Stimulated activated CD4-positive, alpha-beta T cell treated with anti-CD3 and anti-CD28 coated beads, Interleukin-1b, Interleukin-23, amount 100 ng/mL, for 1 hour (primary cell): Measurements from ENCODE around the gene DCUN1D2.
"Not testable (repeated sequence)": the region's sequence is repeated elsewhere in the genome, so short reads cannot be mapped to it uniquely, and the experiment has no call there.

Source experiments
- DNase-seq, 2 donors: peaks; one replicate each; pipeline ENCODE4 v3.0.0-alpha.2; 2020; ENCODE audit warnings: low read depth in 2 of 2

DCUN1D2 gene

GRCh38 chr13:113464476-113464875, 26.0 kb downstream of the DCUN1D2 start:
- no peak for DNase-seq

- no peak for DNase-seq
Observed at GRCh38 chr13:113461022-113461751, 29.3 kb downstream of the DCUN1D2 start.

- DNase-seq = no peak
Observed at GRCh38 chr13:113460599-113460998, 29.9 kb downstream of the DCUN1D2 start.

GRCh38 chr13:113460064-113460555, 30.4 kb downstream of the DCUN1D2 start:
- no peak for DNase-seq

- DNase-seq = no peak
Observed at GRCh38 chr13:113458253-113459065, 32.1 kb downstream of the DCUN1D2 start.

- no peak for DNase-seq
Observed at GRCh38 chr13:113457510-113457909, 33.0 kb downstream of the DCUN1D2 start.

- DNase-seq = no peak
Observed at GRCh38 chr13:113456116-113456702, 34.3 kb downstream of the DCUN1D2 start.

GRCh38 chr13:113455384-113455783, 35.1 kb downstream of the DCUN1D2 start:
- DNase-seq = no peak

GRCh38 chr13:113454936-113455335, 35.6 kb downstream of the DCUN1D2 start:
- DNase-seq = no peak

- DNase-seq = no peak
Observed at GRCh38 chr13:113452942-113453901, 37.3 kb downstream of the DCUN1D2 start, which contains the start of gene ADPRHL1. ADPRHL1 (minus strand) TSS chr13:113453488; CDS start chr13:113453437, 51 bp downstream.

GRCh38 chr13:113452466-113452865, 38.0 kb downstream of the DCUN1D2 start:
- DNase-seq = no peak

GRCh38 chr13:113451951-113452421, 38.5 kb downstream of the DCUN1D2 start:
- DNase-seq = no peak

- not testable (repeated sequence) for DNase-seq
Observed at GRCh38 chr13:113450861-113451620, 39.5 kb downstream of the DCUN1D2 start.

- DNase-seq = not testable (repeated sequence)
Observed at GRCh38 chr13:113450348-113450744, 40.2 kb downstream of the DCUN1D2 start.

GRCh38 chr13:113449693-113450347, 40.7 kb downstream of the DCUN1D2 start:
- DNase-seq = no peak

GRCh38 chr13:113448885-113449692, 41.4 kb downstream of the DCUN1D2 start:
- peak in 1 of 2 donors; percentile 47 for DNase-seq

GRCh38 chr13:113448545-113448884, 42.0 kb downstream of the DCUN1D2 start:
- no peak for DNase-seq

- DNase-seq = no peak
Observed at GRCh38 chr13:113447596-113447995, 42.9 kb downstream of the DCUN1D2 start.

GRCh38 chr13:113446488-113446854, 44.0 kb downstream of the DCUN1D2 start:
- no peak for DNase-seq
